G401 (cell line): ENCODE measurements around the gene RFT1. TPM values are rescaled to one million over a fixed set of nuclear protein-coding genes. Genes with fewer than 3 reads are reported as not detected.
A peak's percentile ranks its signal among the peaks of the same experiment; 100 is the strongest.

Experiments
- DNase-seq: peaks from one replicate; pipeline ENCODE4 v3.0.0-alpha.2; 2015; ENCODE audit warnings: low spot score
- in situ Hi-C: cut with HindIII; loops from 2 replicates; pipeline ENCODE4 v1.10.0; 2016; ENCODE audit warnings: low sequenced_read_pairs, mixed read lengths
- total RNA-seq: library from RNA; depleted of rRNA; stranded (reverse); fragments of >200 nt; shearing (Covaris generic); gene quantifications from 2 replicates; pipeline ENCODE4 v1.2.3, GENCODE V29; 2014; rRNA removed

RFT1 gene
- total RNA-seq, 1 experiment from 2014 or later, result 13.6 TPM

DNA sequence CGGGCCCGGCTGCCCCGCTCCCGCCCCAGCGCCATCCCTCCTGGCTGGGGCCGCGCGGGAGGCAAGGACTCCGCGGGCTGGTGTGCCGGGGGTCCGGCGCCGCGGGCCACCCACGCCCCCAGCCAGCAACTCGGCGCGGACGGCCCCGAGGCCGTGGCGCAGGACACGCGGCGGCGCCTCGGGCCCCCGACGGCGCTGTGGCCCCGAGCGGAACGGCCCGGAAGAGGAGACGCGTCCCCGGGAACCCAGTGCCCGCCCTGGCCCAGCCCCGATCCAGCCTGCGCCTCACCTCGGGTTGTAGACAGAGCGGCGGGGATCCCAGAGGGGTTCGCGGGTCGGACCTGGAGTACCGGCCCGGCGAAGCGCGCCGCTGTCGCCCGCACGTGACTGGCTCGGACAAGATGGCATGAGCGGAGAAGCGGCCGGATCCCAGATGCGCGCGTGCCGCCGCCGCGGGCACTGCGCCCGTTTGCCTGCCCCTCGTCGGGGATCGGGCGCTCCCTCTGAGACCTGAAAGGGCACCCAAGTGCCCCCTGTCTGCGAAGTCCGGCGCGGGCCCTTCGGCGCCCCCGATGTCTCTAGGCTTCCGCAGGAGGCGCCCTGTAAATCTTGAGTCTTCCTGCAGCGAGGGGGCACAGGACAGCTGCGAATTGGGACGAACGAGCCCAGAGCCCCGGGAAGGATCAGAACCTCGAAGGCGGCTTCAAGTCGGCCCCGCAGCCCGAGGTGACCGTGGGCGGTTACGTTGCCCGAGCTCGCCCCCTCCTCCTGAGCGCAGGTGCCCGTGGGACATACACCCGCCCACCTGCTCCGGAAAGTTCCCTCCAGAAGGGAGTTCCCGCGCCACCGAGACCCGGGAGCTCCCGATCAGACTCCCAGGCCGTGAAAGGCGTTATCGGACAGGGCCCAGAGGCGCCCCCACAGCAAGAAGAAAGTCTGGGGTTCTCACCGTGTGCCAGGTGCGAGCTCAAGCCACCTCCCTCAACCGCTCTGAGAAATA is 83.8 kb downstream of the RFT1 start:
- DNase-seq, result peak; percentile 33
- in situ Hi-C loops, result no loop called here

DNA sequence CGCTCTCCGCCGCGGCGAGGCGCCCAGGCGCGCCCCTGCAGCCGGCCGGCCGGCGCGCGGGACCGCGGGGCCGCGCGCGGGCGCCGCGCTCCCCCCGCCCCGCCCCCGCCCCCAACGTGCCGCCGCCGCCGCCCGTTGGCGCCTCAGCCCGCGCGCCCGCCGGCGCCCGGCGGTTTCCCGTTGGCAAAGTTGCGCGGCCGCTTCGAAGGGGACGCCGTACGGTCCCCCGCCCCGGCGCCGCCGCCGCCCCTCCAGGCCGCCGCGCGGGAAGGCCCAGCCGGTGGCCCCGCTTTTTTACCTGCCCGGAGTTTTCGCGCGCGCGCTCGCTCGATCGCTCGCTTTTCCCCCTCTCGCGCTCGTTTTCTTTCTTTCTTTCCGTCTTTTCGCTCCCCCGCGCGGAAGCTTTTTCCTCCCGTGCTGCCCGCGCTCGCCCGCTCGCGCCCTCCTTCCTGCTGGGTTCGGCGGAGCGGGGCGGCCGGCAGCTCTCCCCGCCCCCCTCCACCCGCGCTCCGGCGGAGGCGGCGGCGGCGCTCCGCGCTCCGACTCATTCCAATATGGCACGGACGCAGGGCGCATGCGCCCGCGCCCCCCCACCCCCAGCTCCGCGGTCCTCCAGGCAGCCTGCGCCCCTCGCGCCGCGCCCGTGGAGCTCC is 84.6 kb downstream of the RFT1 start, which contains the start of gene SFMBT1:
Gene SFMBT1, minus strand, starts transcription at position 556 of the 653 bp plus-strand sequence. CDS start 76,945 bp downstream, outside the sequence.
- in situ Hi-C loops, result no loop called here
- DNase-seq, result peak; percentile 57

DNA sequence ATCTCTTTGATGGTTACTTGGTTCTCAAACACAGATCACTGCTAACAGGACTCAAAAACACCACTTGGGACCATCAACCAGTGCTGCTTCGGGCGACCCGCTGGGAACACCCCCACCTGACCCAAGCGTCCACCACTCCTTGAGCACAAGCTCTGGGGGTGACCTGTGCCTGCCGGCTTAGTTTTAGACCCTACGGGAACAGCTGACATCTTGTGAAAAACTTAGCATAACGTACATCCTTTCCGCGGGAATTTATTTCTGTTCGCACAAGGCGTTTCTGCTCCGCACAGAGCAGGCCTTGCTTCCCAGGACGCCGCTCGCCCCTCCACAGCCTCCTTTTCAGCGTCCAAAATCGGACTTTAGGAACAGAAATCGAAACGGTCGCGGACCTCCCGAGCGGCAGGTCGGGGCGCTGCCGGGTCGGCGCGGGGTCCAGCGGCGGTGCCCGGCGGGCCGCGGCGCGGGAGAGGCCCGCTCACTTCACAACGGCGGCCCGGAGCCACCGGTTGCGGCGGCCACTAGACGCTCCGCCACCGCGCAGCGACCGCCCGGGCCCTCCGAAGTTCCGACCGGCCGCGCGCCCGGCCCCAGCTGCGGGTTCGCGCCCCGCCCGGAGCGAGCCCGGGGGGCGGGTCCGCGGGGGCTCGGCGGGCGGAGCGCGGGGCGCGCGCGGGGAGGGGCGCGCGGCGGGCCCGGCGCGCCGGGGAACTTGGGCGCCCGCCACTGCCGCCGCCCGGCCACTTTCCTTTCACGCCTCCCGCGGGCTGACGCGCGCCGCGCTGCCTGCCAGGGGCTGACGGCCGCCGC is 85.3 kb downstream of the RFT1 start:
- peak; percentile 53 for DNase-seq
- in situ Hi-C loops, result no loop called here

DNA sequence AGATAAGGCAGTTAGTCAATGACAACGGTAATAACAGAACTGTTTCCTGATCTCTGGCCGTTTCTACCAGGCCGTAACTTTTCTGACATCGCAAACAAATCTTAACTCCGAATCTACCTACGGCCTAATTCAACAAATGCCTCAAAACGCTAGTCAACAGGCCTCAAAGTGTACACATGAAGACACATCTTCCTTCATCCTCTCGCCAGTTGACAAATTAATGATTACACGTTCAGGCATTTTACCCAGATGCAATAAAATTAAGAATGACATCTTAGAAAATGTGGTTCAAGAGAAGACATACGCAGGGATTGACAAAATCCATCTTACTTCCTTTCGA is 85.9 kb downstream of the RFT1 start:
- in situ Hi-C loops, result no loop called here
- no peak for DNase-seq

DNA sequence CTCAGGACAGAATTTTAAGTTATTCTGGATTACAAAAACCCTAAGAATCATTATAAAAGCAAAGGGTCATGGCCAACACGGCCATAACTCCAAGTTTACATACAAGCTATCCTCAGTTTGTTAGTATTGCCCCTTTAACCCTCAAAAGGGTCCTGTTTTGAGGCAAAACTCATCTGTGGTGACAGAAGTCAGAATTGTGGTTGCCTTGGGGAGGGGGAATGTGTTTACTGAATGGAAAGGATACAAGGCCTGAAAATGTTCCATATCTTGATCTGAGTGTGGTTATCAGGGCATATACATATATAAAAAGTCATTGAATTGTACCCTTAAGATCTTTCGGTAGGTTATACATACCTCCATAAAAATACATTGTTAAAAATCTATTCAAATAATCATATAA is 86.5 kb downstream of the RFT1 start:
- in situ Hi-C loops, result no loop called here

DNA sequence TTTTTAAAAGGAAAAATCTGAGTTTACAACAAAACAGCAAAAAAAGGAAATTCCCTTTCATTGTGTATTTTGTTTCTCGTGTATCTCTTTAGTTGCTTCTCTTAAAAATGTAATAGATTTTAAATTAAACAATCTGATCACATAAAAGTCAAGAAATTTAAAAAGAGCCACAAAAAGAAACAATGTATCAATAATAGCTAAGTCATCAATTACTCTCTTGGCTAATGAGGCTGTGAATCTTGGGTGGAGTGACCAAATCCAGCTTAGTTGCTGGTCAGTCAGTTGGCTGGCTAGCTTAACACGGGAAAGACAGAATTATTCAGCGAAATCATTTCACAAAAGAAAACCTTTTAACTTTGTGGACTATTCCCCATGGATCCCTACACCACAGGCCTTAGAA is 87.6 kb downstream of the RFT1 start:
- no peak for DNase-seq
- in situ Hi-C loops, result no loop called here

More for the DNA sequence above, 86.5 kb downstream of the RFT1 start:
- DNase-seq, result no peak

DNA sequence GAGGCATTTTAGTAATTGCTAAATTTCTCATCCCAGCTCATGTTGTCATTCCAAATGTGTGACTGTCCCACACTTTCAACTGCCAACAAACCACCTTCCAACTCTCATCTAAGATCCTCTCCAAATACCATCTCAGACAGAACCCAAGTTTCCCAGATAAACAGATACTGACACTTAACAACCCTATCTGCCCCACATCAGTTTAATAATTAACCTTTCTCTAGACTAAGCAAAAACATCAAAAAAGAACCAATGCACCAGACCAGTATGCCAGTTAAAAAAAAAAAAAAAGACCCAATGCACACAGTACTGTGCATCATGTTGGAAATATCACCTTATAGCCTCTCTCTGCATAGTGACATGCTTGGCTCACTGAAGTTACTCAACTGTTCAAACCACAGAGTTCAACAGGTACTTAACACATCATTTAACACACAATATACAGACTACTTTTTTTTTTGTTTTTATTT is 89.8 kb downstream of the RFT1 start:
- no peak for DNase-seq
- in situ Hi-C loops, result no loop called here

DNA sequence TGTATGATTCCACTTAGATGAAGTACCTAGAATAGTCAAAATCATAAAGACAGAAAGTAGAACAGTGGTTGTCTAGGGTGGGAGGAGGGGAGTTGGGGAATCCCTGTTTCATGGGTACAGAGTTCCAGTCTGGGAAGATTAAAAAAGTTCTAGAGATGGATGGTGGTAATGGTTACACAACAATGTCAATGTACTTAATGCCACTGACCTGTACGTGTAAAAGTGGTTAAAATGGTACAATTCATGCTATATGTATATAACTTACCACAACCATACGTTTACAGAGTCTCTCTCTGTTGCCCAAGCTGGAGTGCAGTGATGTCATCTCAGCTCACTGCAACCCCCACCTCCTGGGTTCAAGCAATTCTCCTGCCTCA is 90.9 kb downstream of the RFT1 start:
- no peak for DNase-seq
- in situ Hi-C loops, result no loop called here

DNA sequence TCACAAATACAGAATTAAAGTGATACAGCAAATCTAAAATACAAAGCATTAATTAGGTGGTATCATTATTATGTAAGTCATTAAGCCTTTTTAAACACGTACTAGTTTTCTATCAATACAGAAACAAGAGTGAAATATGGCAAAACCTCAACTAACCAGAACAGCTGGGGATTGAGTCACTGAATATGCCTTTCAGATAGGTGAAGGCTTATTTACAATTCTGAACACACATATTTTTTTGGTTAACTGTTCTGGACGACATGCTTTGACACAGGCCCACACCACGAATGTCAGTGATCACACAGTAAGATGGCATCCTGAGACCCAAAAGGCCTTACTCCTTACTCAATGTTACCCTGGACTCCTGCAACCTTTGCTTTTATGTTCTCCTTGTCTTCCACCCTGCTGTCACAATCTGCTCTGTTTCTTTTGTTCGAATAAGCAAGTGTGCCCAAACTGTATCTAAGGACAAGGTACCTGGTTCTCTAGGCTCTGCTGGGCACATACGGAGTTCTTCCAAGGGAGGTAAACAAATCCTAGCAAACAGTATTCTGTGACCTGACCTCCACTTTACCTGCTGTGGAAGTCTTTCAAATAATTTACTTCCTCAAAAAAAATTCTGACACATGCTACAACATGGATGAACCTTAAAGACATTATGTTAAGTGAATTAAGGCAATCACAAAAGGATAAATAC is 91.4 kb downstream of the RFT1 start:
- in situ Hi-C loops, result no loop called here
- no peak for DNase-seq

Other genes with a start within 250 kb of the RFT1 start
- gene STIMATE, start 232.9 kb downstream of the RFT1 start, total RNA-seq, result 6.4 and 8.9 TPM in 2 replicates
- gene SFMBT1, start 84.4 kb downstream of the RFT1 start, total RNA-seq, result 1.2 and 3.6 TPM in 2 replicates
- 14.8 and 18.9 TPM in 2 replicates for gene PRKCD, start 30.8 kb upstream of the RFT1 start, total RNA-seq
- gene TKT, start 125.6 kb upstream of the RFT1 start, total RNA-seq, result 976 and 1,104 TPM in 2 replicates
- gene DCP1A, start 217.1 kb upstream of the RFT1 start, total RNA-seq, result 17.8 and 29.8 TPM in 2 replicates